ENCODE measurements around the gene TBX1. TPM values are rescaled to one million over a fixed set of nuclear protein-coding genes. Genes with fewer than 3 reads are reported as not detected.
"Not testable (repeated sequence)": the region's sequence is repeated elsewhere in the genome, so short reads cannot be mapped to it uniquely, and the experiment has no call there.

TBX1 gene
- total and polyA plus RNA-seq, 7 donors: 18.2 to 112 (median 80.8) TPM

- 58 to 72% (median 69%) methylated on average over 45 of the region's 45 CpGs for WGBS, 3 donors
- Histone ChIP-seq H3K4me3 (no peak overlapping the region), H3K9me3 (no peaks in the 10 kb centered on the region), H3K27me3 (ENCODE audit: insufficient read depth in 3 of 3, low read length in 2 of 3) (peaks cover 0 to 27% (median 8%) of the 10 kb centered on the region in 3 donors), H3K4me1 (no peaks in the 10 kb centered on the region), H3K36me3 (ENCODE audit: insufficient read depth in 1 of 2, low read depth in 1 of 2) (no peaks in the 10 kb centered on the region), H3K27ac (no peak overlapping the region)
- intact Hi-C loops (cut with DNase I): no loop called here
- no peak for ATAC-seq
- DNase-seq: no peak
- TF ChIP-seq CTCF (IDR thresholded peaks at IDR 0.05): no peak
Measured at GRCh38 chr22:19724927-19725661, 35.5 kb upstream of the TBX1 start.

- 75 to 84% (median 81%) methylated on average over 89 to 96 of the region's 96 CpGs for WGBS, 3 donors
- H3K4me3 ChIP-seq; H3K4me1 ChIP-seq; H3K27ac ChIP-seq; DNase-seq; ATAC-seq; H3K36me3 ChIP-seq (ENCODE audit: insufficient read depth in 1 of 2, low read depth in 1 of 2); intact Hi-C loops (cut with DNase I); H3K9me3 ChIP-seq: not testable (repeated sequence)
- peaks cover 0 to 27% (median 5%) of the 10 kb centered on the region in 3 donors for H3K27me3 ChIP-seq (ENCODE audit: insufficient read depth in 3 of 3, low read length in 2 of 3)
Measured at GRCh38 chr22:19726064-19726788, 34.4 kb upstream of the TBX1 start.

- H3K4me1 ChIP-seq: no peaks in the 10 kb centered on the region
- no peak for TF ChIP-seq CTCF (IDR thresholded peaks at IDR 0.05)
- H3K27me3 ChIP-seq (ENCODE audit: insufficient read depth in 3 of 3, low read length in 2 of 3): peaks cover 0 to 19% (median 5%) of the 10 kb centered on the region in 3 donors
- DNase-seq: no peak
- WGBS, 3 donors: 59 to 61% (median 60%) methylated on average over 55 to 61 of the region's 61 CpGs
- no peak overlapping the region for H3K4me3 ChIP-seq
- intact Hi-C loops (cut with DNase I): no loop called here
- no peak overlapping the region for H3K27ac ChIP-seq
- no peak for ATAC-seq
- no peaks in the 10 kb centered on the region for H3K36me3 ChIP-seq (ENCODE audit: insufficient read depth in 1 of 2, low read depth in 1 of 2)
- no peaks in the 10 kb centered on the region for H3K9me3 ChIP-seq
Measured at GRCh38 chr22:19727310-19728150, 33.0 kb upstream of the TBX1 start.

- H3K36me3 ChIP-seq (ENCODE audit: insufficient read depth in 1 of 2, low read depth in 1 of 2): no peaks in the 10 kb centered on the region
- WGBS, 3 donors: 54 to 74% (median 63%) methylated on average over 6 of the region's 6 CpGs
- DNase-seq (no peak), ATAC-seq (no peak)
- H3K27me3 ChIP-seq (ENCODE audit: insufficient read depth in 3 of 3, low read length in 2 of 3): peaks cover 0 to 13% (median 2%) of the 10 kb centered on the region in 3 donors
- H3K4me1 ChIP-seq: no peaks in the 10 kb centered on the region
- no peak overlapping the region for H3K4me3 ChIP-seq
- intact Hi-C loops (cut with DNase I): no loop called here
- no peak for TF ChIP-seq CTCF (IDR thresholded peaks at IDR 0.05)
- no peaks in the 10 kb centered on the region for H3K9me3 ChIP-seq
- no peak overlapping the region for H3K27ac ChIP-seq
Measured at GRCh38 chr22:19728271-19728670, 32.3 kb upstream of the TBX1 start.

- intact Hi-C loops (cut with DNase I): no loop called here
- DNase-seq (no peak), ATAC-seq (no peak)
- Histone ChIP-seq H3K4me3 (no peak overlapping the region), H3K4me1 (no peaks in the 10 kb centered on the region), H3K27me3 (ENCODE audit: insufficient read depth in 3 of 3, low read length in 2 of 3) (peaks cover 0 to 7% (median 0%) of the 10 kb centered on the region in 3 donors), H3K27ac (no peak overlapping the region), H3K9me3 (no peaks in the 10 kb centered on the region), H3K36me3 (ENCODE audit: insufficient read depth in 1 of 2, low read depth in 1 of 2) (no peaks in the 10 kb centered on the region)
- no peak for TF ChIP-seq CTCF (IDR thresholded peaks at IDR 0.05)
- 54 to 71% (median 56%) methylated on average over 10 of the region's 10 CpGs for WGBS, 3 donors
Measured at GRCh38 chr22:19728836-19729235, 31.7 kb upstream of the TBX1 start.
